ENCODE measurements around the gene ARHGAP8.

ARHGAP8 gene

GRCh38 chr22:44814266-44815098 is 62.1 kb downstream of the ARHGAP8 start:
- DNase-seq: no peak
- Histone ChIP-seq H3K4me3 (ENCODE audit: low read depth, low read length) (no peak overlapping the region), H3K36me3 (no peaks in the 10 kb centered on the region), H3K27ac (no peak overlapping the region), H3K9me3 (ENCODE audit: severe bottlenecking) (peaks cover 4% of the 10 kb centered on the region), H3K27me3 (ENCODE audit: insufficient read depth, low read depth, severe bottlenecking) (no peaks in the 10 kb centered on the region)
- TF ChIP-seq CTCF (IDR thresholded peaks at IDR 0.05; ENCODE audit: low read depth, low read length): no peak

GRCh38 chr22:44815099-44816070 is 63.0 kb downstream of the ARHGAP8 start:
- no peak for TF ChIP-seq CTCF (IDR thresholded peaks at IDR 0.05; ENCODE audit: low read depth, low read length)
- no peaks in the 10 kb centered on the region for H3K36me3 ChIP-seq

GRCh38 chr22:44816141-44816540 is 63.8 kb downstream of the ARHGAP8 start:
- no peak for TF ChIP-seq CTCF (IDR thresholded peaks at IDR 0.05; ENCODE audit: low read depth, low read length)
- Histone ChIP-seq H3K9me3 (ENCODE audit: severe bottlenecking) (peaks cover 4% of the 10 kb centered on the region), H3K36me3 (no peaks in the 10 kb centered on the region), H3K4me3 (ENCODE audit: low read depth, low read length) (no peak overlapping the region), H3K27me3 (ENCODE audit: insufficient read depth, low read depth, severe bottlenecking) (no peaks in the 10 kb centered on the region), H3K27ac (no peak overlapping the region)
- DNase-seq: no peak

More at GRCh38 chr22:44815099-44816070, 63.0 kb downstream of the ARHGAP8 start:
- Histone ChIP-seq H3K27me3 (ENCODE audit: insufficient read depth, low read depth, severe bottlenecking) (no peaks in the 10 kb centered on the region), H3K27ac (no peak overlapping the region), H3K4me3 (ENCODE audit: low read depth, low read length) (no peak overlapping the region), H3K9me3 (ENCODE audit: severe bottlenecking) (peaks cover 4% of the 10 kb centered on the region)
- no peak for DNase-seq

GRCh38 chr22:44818727-44819126 is 66.4 kb downstream of the ARHGAP8 start:
- TF ChIP-seq CTCF (IDR thresholded peaks at IDR 0.05; ENCODE audit: low read depth, low read length): no peak
- H3K9me3 ChIP-seq (ENCODE audit: severe bottlenecking): no peaks in the 10 kb centered on the region
- H3K36me3 ChIP-seq: no peaks in the 10 kb centered on the region
- no peak overlapping the region for H3K27ac ChIP-seq
- no peak for DNase-seq
- H3K27me3 ChIP-seq (ENCODE audit: insufficient read depth, low read depth, severe bottlenecking): no peaks in the 10 kb centered on the region
- H3K4me3 ChIP-seq (ENCODE audit: low read depth, low read length): no peak overlapping the region

GRCh38 chr22:44819966-44820631 is 67.7 kb downstream of the ARHGAP8 start:
- Histone ChIP-seq H3K36me3 (no peaks in the 10 kb centered on the region), H3K9me3 (ENCODE audit: severe bottlenecking) (no peaks in the 10 kb centered on the region), H3K4me3 (ENCODE audit: low read depth, low read length) (no peak overlapping the region), H3K27me3 (ENCODE audit: insufficient read depth, low read depth, severe bottlenecking) (no peaks in the 10 kb centered on the region), H3K27ac (no peak overlapping the region)
- no peak for DNase-seq
- TF ChIP-seq CTCF (IDR thresholded peaks at IDR 0.05; ENCODE audit: low read depth, low read length): no peak

Measured in WERI-Rb-1 (cell line).